SU-DHL-6 (cell line): Measurements from ENCODE around the gene CSNK2B.

Experiments
- H2AFZ ChIP-seq: fragments of 200-600 bp; sonication (generic); 2 replicates; pipeline ENCODE4 v1.6.1; 2014; ENCODE audit warnings: low read depth, mild to moderate bottlenecking, moderate library complexity, mixed read lengths, antibody characterized with exemption, low read length; ENCODE audit not compliant: severe bottlenecking
- H3F3A ChIP-seq: fragments of 200-600 bp; shearing (Covaris generic); 2 replicates; pipeline ENCODE4 v1.6.0; 2016; ENCODE audit warnings: antibody characterized with exemption, mild to moderate bottlenecking; ENCODE audit not compliant: insufficient read depth
- H3K27ac ChIP-seq: fragments of 200-600 bp; sonication (generic); 2 replicates; pipeline ENCODE4 v1.5.1; 2016; ENCODE audit warnings: low read depth, mild to moderate bottlenecking, low read length, moderate library complexity, mixed read lengths
- H3K27me3 ChIP-seq: fragments of 200-600 bp; sonication (generic), shearing (Covaris generic); 2 replicates; pipeline ENCODE4 v1.6.0; 2014; ENCODE audit warnings: mild to moderate bottlenecking, low read length
- H3K36me3 ChIP-seq: fragments of 200-600 bp; sonication (generic); 2 replicates; pipeline ENCODE4 v1.6.1; 2014; ENCODE audit warnings: mild to moderate bottlenecking, low read length, mixed read lengths
- H3K4me2 ChIP-seq: fragments of 300-600, 200-600 bp; shearing (Covaris generic), sonication (generic); 2 replicates; pipeline ENCODE4 v1.6.0; 2014; ENCODE audit warnings: low read length, low read depth, mild to moderate bottlenecking; ENCODE audit not compliant: poor library complexity, severe bottlenecking
- H3K4me3 ChIP-seq: fragments of 200-600 bp; sonication (generic); 2 replicates; pipeline ENCODE4 v1.5.1; 2014; ENCODE audit warnings: antibody characterized with exemption, low read length, mild to moderate bottlenecking, mixed read lengths; ENCODE audit not compliant: insufficient read depth, poor library complexity, severe bottlenecking
- H3K79me2 ChIP-seq: fragments of 200-600 bp; sonication (generic); 2 replicates; pipeline ENCODE4 v1.6.1; 2014; ENCODE audit warnings: mild to moderate bottlenecking, low read length, moderate library complexity; ENCODE audit not compliant: insufficient read depth
- H3K9ac ChIP-seq: fragments of 200-600 bp; sonication (generic); 2 replicates; pipeline ENCODE4 v1.7.0; 2014; ENCODE audit warnings: mild to moderate bottlenecking, low read length
- H3K9me2 ChIP-seq: fragments of 200-600 bp; sonication (generic); replicated peaks from 2 replicates; pipeline ENCODE4 v1.6.1; 2014; ENCODE audit warnings: low read length; ENCODE audit not compliant: insufficient read depth
- H3K9me3 ChIP-seq: fragments of 200-600 bp; sonication (generic); 2 replicates; pipeline ENCODE4 v1.6.1; 2014; ENCODE audit warnings: low read length, mixed read lengths; ENCODE audit not compliant: insufficient read depth
- H4K20me1 ChIP-seq: fragments of 200-600 bp; sonication (generic); 2 replicates; pipeline ENCODE4 v1.6.1; 2014; ENCODE audit warnings: low read depth, mild to moderate bottlenecking, antibody characterized with exemption, low read length, moderate library complexity, mixed read lengths
- EZH2phosphoT487 ChIP-seq: fragments of 200-600 bp; sonication (generic), shearing (Covaris generic); conservative IDR thresholded peaks from 2 replicates; pipeline ENCODE4 v1.6.1; 2018; ENCODE audit warnings: mild to moderate bottlenecking, antibody characterized with exemption, low read length, moderate library complexity, mixed read lengths
- TF ChIP-seq, protein P1 (sequence below): fragments of 200-600 bp; sonication (generic); IDR thresholded peaks from one replicate; pipeline ENCODE4 v1.5.1; 2017; ENCODE audit warnings: antibody characterized with exemption, mild to moderate bottlenecking, low read length, moderate library complexity; ENCODE audit not compliant: insufficient read depth, poor library complexity, severe bottlenecking

The CSNK2B gene

DNA sequence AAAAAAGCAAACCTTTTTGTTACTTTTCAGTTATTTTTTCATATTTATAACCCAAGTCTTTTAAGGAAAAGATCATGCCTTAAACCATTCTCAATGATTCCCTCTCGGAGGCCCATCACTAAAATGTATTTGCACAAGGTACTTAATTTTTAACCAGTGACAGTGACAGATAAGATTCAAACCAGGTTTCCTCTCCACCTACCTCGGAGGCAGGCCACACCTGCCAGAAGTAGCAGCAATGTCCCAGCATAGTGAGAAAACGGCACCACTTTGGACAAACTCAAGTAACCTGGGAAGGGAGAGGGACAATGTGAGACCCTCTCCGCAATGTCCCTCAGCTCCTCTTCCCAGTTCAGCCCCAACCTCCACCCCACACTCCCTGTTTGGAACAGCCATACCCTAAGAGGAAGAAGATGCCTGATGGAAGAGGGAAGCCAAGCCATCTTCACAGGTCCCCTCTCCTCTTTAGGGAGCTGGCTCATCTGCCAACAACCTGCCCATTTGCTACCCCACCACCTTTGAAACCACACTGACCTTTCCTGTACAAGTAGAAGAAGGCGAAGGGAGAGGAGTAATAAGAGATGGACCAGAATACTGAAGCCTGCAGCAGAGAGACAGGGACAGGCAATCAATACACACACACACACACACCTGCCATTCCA is 35.0 kb downstream of the CSNK2B start:
- TF ChIP-seq, protein P1, sequence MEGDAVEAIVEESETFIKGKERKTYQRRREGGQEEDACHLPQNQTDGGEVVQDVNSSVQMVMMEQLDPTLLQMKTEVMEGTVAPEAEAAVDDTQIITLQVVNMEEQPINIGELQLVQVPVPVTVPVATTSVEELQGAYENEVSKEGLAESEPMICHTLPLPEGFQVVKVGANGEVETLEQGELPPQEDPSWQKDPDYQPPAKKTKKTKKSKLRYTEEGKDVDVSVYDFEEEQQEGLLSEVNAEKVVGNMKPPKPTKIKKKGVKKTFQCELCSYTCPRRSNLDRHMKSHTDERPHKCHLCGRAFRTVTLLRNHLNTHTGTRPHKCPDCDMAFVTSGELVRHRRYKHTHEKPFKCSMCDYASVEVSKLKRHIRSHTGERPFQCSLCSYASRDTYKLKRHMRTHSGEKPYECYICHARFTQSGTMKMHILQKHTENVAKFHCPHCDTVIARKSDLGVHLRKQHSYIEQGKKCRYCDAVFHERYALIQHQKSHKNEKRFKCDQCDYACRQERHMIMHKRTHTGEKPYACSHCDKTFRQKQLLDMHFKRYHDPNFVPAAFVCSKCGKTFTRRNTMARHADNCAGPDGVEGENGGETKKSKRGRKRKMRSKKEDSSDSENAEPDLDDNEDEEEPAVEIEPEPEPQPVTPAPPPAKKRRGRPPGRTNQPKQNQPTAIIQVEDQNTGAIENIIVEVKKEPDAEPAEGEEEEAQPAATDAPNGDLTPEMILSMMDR = no peak
- no peak for TF ChIP-seq EZH2phosphoT487
- H4K20me1 ChIP-seq = no peaks in the 10 kb centered on the region
- peaks cover 26% of the 10 kb centered on the region for H3K79me2 ChIP-seq

GRCh38 chr6:31701666-31702404 is 36.0 kb downstream of the CSNK2B start:
- H4K20me1 ChIP-seq = no peaks in the 10 kb centered on the region
- H3K9me2 ChIP-seq = no peaks in the 10 kb centered on the region
- no peaks in the 10 kb centered on the region for H3K9me3 ChIP-seq
- peak overlapping the region; percentile 75; the same call in 1 of the 2 replicates for H3K27ac ChIP-seq
- peak overlapping the region; percentile 84 for H3K4me2 ChIP-seq
- peaks cover 26% of the 10 kb centered on the region for H3K79me2 ChIP-seq
- peaks cover 13% of the 10 kb centered on the region for H3F3A ChIP-seq
- H3K36me3 ChIP-seq = 0 out of 2 replicates have a peak, but pooled peaks cover 2% of the 10 kb centered on the region
- TF ChIP-seq EZH2phosphoT487 = no peak
- TF ChIP-seq, protein P1 = no peak
- H2AFZ ChIP-seq = peak overlapping the region; percentile 71
- H3K27me3 ChIP-seq = no peaks in the 10 kb centered on the region
- peak overlapping the region; percentile 82 for H3K4me3 ChIP-seq
- H3K9ac ChIP-seq = peak overlapping the region; percentile 80

More for the DNA sequence above, 35.0 kb downstream of the CSNK2B start:
- Histone ChIP-seq H3K27ac (no peak overlapping the region), H3K9me2 (no peaks in the 10 kb centered on the region), H3K4me3 (no peak overlapping the region), H3K27me3 (no peaks in the 10 kb centered on the region), H3K9me3 (no peaks in the 10 kb centered on the region), H3K36me3 (0 out of 2 replicates have a peak, but pooled peaks cover 2% of the 10 kb centered on the region), H3K4me2 (peak overlapping the region; percentile 84), H2AFZ (no peak overlapping the region), H3F3A (peaks cover 13% of the 10 kb centered on the region), H3K9ac (no peak overlapping the region)

- Histone ChIP-seq H3K9ac (peak overlapping the region; percentile 80), H3K9me3 (no peaks in the 10 kb centered on the region), H3K4me3 (peak overlapping the region; percentile 82), H3K36me3 (0 out of 2 replicates have a peak, but pooled peaks cover 2% of the 10 kb centered on the region), H3F3A (peaks cover 13% of the 10 kb centered on the region), H2AFZ (peak overlapping the region; percentile 71), H3K79me2 (peaks cover 26% of the 10 kb centered on the region), H3K4me2 (peak overlapping the region; percentile 84), H3K27ac (peak overlapping the region; percentile 75), H3K27me3 (no peaks in the 10 kb centered on the region), H4K20me1 (no peaks in the 10 kb centered on the region), H3K9me2 (no peaks in the 10 kb centered on the region)
- TF ChIP-seq, protein P1 = no peak
- no peak for TF ChIP-seq EZH2phosphoT487
Measured at GRCh38 chr6:31702405-31702818, 36.5 kb downstream of the CSNK2B start.
